Fibroblast of skin of left biceps (primary cell): ENCODE data around the gene CASQ1.

Source experiments
- DNase-seq, 2 experiments: peaks; one replicate each; pipeline ENCODE4 v3.0.0-alpha.2; 2013; ENCODE audit warnings: low read depth in 2 of 2

CASQ1 gene

GRCh38 chr1:160226623-160227022, 36.2 kb downstream of the CASQ1 start:
- no peak for DNase-seq

GRCh38 chr1:160227034-160227433, 36.7 kb downstream of the CASQ1 start:
- DNase-seq, result no peak

- no peak for DNase-seq
Measured at GRCh38 chr1:160227561-160227960, 37.2 kb downstream of the CASQ1 start.

- no peak for DNase-seq
Measured at GRCh38 chr1:160228431-160228830, 38.1 kb downstream of the CASQ1 start.

- no peak for DNase-seq
Measured at GRCh38 chr1:160232911-160233310, 42.5 kb downstream of the CASQ1 start.

GRCh38 chr1:160236806-160237205, 46.4 kb downstream of the CASQ1 start:
- DNase-seq, result no peak

GRCh38 chr1:160237558-160237957, 47.2 kb downstream of the CASQ1 start:
- DNase-seq, result no peak

GRCh38 chr1:160238408-160238807, 48.0 kb downstream of the CASQ1 start:
- DNase-seq, result no peak

- DNase-seq, result no peak
Measured at GRCh38 chr1:160239582-160240299, 49.4 kb downstream of the CASQ1 start.

- DNase-seq, result no peak
Measured at GRCh38 chr1:160243767-160244166, 53.4 kb downstream of the CASQ1 start.

GRCh38 chr1:160244209-160244608, 53.8 kb downstream of the CASQ1 start:
- DNase-seq, result no peak

- no peak for DNase-seq
Measured at GRCh38 chr1:160245434-160245833, 55.1 kb downstream of the CASQ1 start.

- DNase-seq, result no peak
Measured at GRCh38 chr1:160247053-160247452, 56.7 kb downstream of the CASQ1 start.

- no peak for DNase-seq
Measured at GRCh38 chr1:160251011-160251410, 60.6 kb downstream of the CASQ1 start.
